Stimulated activated CD8-positive, alpha-beta memory T cell treated with anti-CD3 and anti-CD28 coated beads, Interleukin-7, amount 100 ng/mL, for 48 hours (primary cell): Measurements from ENCODE around the gene UCN2.
"Not testable (repeated sequence)": the region's sequence is repeated elsewhere in the genome, so short reads cannot be mapped to it uniquely, and the experiment has no call there.

Experiments used
- DNase-seq, 2 donors: peaks; one replicate each; pipeline ENCODE4 v3.0.0-alpha.2; 2020; ENCODE audit warnings: low read depth in 1 of 2; ENCODE audit errors: extremely low read depth in 1 of 2

Gene UCN2

DNA sequence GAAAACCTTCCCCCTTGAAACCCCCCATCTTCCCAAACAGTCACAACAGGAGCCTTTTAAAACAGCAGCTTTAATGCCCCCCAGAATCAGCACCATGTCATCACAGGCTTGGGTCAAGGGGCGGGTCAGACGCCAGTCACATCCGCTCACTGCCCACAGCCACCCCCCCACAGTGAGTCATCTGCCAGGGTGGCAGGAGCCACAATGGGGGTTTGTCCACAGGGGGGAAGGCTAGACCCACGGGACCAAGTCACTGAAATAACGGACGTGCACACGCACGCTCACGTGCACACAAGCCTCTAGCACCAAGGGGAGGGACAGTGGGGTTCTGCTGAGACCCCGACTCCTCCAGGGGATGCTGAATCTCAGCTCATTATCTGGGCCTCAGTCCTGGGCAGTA lies 441 bp upstream of the UCN2 start:
- peak; percentile 30 to 51 for DNase-seq

DNA sequence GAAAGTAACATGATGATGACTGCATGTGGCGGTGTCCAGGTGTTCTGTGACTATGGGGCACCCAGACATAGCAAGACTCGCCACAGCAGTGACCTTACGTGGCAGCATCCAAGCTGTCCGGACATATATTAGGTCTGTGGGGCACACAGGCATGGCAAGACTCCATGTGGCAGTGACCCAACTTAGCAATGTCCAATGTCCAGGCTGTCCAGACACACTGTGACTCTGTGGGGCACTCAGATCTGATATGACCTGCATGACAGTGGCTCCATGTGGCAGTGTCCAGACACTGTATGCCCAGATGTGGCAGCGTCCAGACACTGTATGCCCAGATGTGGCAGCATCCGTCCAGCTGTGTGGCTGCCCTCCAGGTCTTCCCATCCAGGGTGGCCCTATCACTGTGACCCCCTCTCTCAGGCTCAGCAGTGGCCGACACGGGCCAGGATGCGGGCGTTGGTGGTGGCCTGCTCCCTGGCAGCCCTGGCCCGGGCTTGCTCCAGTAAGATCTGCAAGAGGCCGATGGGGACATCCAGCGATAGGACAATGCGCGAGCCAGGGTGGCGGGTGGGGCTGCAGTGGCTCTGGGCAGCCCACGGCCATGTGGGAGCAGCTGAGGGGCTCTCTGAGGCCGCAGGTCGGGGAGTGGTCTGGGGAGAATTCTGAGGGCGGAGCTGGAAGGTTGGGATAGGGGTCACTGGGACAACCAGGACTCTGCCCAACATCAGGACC lies 1.1 kb downstream of the UCN2 start:
- DNase-seq, result no peak

DNA sequence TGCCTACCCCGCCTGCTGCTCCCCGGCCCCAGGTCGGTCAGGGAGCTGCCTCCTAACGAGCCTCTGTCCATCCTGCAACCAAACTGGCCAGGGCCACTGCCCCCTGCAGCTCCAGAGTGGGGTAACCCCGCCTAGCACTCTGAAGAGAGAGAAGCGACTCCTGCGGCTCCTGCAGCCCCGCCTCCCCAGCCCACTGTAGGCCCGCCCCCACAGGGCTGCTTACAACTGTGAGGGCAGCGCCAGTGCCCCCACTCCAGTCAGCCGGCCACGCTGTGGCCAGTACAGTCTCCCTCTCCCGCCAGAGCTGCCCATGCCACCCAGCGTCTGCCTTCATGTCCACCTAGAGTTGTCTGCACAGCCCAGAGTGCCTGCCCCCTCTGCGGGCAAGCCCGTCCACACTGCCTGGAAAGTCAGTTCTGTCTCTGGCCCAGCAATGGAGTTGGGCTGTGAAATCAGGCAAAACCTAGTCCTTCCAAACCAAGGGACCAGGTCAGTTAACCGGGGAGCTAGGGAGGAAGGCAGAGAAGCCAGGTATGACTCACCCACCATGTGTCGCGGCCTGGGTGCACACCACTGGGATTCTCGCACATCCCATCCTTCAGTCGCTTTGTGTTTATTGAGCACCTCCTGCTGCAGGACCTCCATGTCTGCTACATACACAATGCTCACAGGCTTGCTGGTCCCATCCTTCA lies 2.4 kb downstream of the UCN2 start:
- DNase-seq, result no peak

DNA sequence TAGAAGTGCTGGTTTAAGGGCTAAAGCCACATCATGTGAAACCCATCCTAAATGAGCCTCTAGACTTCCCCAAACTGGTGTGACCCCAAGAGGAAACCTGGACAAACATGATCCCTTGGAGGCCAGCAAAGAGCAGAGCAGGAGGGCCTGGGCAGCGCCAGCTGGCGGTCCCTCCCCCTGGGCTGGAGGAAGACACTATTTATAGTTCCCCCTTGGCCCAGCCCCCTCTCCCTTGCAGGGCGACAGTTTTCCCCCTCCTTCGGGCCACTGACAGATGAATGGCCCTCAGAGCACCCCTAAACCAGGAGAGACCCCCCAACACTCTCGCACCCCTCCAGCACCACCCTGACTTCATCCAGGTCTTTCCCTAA lies 2.9 kb downstream of the UCN2 start:
- no peak for DNase-seq

DNA sequence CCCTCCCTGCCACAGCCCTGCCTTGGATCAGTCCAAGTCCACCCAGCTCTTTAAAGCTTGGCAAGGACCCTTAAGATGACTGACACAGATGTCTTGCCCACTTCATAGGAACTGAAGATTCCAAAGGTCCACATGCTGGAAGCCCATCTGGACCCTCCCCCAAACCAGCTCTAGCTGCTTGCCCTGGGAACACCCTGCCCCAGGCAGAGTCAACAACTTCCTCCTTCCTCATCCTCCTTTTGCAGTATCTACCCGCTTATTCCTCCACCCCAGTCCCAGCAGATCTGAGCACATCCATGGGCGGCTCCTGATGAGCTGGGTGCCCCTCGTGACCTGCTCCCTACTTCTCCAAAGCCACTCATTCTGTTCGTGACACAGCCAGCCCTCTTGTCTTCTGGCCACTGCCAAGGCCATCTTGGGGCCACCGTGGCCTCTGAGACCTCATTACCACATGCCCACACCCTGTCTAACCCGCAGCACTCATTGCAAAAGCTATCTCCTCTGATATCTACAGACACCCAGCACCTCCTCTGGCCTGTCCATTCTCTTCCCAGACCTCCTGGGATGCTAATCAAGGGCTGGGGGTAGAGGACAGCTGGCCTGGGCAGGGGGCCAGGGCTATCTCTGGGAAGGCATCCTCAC lies 5.0 kb downstream of the UCN2 start:
- DNase-seq, result no peak

DNA sequence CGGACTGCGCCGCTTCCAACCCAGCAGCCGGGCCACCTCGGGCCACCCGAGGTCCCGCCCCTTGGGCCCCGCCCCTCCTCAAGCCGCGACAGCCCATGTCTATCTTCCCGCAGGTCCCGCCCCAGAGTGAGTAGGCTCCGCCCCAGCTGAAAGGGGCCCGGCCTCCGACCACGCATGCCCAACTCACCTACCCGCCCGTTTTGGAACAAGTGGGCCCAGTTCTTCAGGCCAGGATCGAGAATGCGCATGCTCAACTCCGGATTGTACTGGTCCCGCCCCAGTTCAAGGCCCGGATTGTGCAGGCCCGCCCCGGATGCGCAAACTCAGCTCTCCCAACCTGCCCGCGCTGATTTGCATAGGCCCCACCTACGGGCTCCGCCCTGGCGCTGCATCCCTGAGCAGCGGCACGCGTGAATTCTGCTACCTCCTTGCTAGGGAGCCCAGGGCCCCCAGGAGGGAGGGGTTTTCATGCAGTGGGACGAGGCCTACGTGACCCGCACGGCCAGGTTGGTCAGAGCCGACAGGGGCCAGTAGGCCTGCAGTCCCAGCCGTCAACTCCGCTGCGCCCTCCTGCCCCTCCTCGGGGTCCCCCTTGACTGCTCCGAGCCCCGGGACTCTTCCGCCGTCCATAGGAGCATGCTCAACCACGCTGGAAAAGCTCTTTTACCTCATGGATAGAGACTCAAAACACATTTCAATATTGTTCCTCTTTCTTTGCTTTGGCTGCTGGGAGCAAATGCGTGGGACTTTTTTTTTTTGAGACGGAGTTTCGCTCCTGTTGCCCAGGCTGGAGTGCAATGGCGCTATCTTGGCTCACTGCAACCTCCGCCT lies 6.6 kb downstream of the UCN2 start, which contains the start of gene PFKFB4:
Gene PFKFB4, minus strand, starts transcription at position 8 of the 831 bp plus-strand sequence. CDS start 26 bp downstream, outside the sequence.
- peak; percentile 98 to 99 for DNase-seq

DNA sequence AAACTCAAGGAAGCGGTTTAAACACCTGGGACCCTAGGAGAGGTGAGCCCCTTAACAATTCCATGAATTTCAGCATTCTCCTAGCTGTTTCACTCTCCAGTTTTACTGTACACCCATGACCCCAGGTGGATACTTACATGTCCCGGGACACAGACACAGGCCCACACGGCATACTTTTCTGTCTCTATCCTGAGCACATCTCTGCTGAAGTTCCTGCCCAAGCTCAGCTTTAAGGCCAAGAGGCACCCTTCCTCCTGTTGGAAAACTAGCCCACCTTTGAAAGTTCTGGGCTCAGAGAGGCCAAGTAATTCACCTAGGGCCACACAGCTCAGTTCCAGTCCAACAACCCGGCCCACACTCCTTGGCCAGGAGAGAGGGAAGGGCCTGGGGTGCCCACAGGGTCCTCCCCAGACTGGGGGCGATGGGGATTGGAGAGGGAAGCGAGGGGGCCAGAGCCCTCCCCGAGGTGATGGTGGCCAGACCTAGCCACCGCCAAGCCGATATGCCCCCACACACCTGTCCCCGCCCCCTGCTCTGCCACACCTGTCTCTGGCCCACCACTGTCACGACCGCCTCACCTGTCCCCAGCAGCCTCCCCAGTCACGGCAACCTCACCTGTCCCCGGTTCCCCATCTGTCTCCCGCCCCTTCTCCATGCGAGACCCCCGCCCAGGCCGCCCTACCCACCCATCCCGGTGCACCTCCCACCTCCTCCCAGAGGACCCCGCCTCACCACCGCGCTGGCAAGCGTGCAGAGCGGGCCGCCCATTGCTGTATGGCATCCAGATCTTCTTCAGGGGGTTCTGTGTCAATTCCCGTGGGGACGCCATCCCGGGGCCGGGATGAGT lies 7.4 kb downstream of the UCN2 start:
- no peak for DNase-seq

DNA sequence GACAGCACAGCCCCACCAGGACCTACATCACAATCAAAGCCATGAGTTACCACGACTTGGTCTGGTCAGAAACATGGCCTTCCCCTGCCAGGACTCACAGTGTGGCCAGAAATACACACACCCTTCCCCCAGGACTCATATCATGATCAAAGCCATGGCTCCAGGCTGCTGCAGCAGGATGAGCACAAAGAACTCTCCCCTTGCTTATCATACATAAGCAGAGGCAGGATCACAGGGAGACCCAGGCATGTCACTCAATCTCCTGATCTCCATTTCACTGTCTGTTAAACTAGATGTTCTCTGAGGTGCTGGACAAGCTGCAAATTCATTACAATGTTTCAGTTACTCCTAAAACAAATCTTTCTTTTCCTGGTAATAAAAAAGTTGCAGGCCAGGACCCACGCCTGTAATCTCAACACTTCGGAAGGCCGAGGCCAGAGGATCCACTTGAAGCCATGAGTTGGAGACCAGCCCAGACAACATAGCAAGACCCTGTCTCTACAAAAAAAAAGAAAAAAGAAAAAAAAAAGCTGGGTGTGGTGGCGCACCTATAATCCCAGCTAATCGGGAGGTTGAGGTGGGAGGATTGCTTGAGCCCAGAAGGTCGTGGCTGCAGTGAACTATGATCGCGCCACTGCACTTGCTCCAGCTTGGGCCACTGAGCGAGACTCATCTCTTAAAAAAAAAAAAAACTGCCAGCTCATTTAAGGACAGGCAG lies 8.2 kb downstream of the UCN2 start:
- DNase-seq, result no peak

DNA sequence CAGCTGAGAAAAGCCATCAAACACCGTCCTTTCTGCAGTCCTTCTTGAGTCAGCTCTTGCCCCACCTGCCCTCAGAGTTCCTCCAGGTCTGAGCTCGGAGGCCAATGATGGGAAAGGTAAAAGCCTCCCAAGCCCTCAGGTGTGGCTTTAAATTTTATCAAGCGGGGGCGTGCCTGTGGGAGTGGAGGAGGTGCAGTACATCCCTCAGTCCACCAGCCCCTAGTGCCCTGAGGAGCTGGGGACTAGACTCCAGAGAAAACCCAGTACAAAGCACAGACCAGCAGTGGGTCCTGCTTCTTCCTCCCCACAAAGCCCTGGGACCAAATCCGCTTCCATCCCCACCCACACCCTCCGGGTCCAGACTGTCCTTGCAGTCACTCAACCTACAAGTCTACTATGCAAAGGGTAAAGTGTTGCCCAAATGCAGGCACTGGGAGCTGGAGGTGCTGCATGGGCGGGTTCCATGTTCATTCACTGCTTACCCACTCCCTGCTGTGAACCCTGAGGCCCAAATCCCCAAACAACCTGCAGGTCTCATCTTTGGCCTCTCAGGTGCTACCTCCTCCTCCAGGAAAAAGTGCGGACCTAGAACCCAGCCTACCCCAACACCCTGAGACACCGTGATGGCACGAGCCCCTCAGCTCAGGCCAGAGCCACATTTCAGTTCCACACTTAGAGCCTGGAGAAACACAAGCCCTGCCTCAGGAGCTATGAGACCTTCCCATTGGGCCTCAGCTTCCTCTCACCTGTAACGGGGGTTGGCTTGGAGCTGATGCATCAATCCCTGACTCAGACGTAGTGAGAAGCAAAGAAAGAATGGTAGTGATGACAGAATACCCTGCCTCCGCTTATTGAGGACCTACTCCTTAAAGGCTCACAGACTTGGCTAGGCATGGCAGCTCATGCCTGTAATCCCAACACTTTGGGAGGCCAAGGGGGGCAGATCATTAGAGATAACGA lies 9.4 kb downstream of the UCN2 start:
- no peak for DNase-seq

DNA sequence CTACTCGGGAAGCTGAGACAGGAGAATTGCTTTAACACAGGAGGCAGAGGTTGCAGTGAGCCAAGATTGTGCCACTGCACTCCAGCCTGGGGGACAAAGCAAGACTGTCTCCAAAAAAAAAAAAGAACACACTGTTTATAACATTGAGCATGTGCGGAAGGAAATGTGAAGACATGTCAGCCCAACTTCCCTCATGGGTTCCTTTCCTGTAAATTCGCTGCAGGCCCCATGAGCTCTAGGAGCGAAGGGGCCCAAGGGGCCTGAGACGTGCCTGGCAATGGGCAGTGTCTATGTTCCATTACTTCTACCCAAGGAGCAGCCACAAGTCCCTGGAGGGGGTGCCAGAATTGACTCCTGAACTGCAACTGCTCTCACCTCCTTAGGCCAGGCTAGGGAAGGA lies 10.2 kb downstream of the UCN2 start:
- no peak for DNase-seq

DNA sequence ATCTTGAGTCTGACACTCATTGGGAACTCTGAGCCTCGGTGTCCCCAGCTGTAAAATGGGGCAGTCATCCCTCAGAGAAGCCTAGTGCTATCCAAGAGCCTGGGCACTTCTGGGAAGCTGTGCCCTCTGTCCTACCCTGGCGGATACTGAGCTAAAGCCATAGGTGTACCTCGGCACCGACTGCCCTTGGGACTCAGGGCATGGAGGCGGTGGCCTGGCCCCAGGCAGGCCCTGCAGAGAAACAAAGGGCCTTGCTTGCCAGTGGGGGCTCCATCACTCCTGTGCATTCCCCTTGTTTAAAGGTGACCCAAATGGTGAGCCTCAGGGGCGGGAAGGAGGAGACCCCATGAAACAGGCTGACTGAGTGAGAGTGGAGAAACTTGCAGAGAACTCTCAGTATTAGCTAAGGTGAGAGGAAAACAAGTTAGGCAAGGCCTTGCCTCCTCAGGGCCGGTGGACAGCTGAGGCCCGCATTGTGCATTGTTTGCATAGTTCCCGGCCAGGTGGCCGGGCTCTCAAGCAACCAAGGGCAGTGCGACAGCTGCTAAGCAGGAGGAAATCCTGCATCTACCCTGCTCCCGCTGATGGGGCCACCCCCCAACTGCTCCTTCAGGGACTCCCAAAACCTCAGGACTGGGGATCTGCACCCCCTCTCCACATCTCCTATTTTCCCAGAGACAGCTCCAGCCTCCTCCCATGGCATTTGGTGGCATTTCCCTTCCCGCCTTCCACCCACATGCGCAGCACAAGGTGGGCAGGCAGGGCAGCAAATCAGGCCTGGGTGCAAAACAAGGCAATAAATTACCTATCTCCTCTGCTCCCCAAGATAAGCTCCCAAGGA lies 11.2 kb downstream of the UCN2 start:
- DNase-seq, result no peak

DNA sequence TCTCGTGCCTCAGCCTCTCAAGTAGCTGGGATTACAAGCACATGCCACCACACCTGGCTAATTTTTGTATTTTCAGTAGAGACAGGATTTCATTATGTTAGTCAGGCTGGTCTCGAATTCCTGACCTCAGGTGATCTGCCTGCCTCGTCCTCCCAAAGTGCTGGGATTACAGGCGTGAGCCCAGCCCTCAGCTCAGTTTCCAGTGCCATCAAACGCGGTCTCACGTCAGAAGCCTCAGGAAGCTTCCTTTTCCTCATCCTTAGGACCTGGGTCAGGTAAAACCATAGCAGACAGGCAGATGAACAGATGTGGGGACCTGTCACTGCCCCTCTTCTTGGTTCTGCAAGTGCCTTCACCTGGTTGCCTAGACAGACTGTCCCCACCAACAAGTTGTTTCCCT lies 11.9 kb downstream of the UCN2 start:
- DNase-seq, result not testable (repeated sequence)

DNA sequence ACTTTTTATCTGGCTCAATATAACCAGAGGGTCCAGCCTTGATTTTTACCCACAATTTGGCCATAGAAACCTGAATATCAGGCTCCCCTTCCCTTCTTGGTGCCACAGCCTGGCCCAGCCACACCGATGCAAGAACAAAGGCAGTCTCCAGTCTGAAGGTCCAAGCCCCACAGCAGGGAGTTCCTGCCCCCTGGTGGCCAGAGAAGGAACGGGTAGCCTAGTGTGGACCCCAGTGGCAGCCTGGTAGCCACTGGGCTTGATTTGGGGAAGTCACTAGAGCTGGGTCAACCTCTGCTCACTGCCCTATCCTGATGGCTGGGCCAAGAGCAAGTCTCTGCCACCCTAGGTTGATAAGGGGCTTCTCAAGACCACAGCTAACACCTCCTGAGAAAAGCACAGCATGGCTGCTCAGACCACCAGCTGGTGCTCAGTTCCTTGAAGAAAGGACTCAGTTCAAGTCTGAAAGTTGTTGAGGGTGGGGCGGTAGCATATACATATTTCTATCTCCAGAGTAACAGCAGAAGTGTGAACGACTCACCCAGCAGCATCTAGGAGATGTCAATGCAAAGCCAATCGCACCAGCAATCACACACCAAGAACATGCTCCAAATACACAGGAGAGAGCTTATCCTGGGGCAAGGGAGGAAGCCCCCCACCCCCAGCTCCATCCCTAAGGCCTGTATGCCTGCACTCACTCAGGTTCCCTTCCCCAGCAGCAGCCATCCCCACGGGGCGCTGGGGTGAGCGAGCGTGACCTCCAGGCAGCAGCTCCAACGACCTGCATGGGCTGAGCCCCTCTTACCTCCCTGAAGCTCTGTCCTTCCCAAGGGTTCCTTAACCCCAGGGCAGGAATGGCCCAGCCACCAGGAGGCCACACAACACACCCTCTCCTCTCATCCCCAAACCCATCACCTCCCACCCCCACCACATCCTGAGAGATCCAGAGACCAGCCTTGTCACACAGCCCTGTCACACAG lies 14.6 kb downstream of the UCN2 start:
- DNase-seq, result peak; percentile 54 to 71

DNA sequence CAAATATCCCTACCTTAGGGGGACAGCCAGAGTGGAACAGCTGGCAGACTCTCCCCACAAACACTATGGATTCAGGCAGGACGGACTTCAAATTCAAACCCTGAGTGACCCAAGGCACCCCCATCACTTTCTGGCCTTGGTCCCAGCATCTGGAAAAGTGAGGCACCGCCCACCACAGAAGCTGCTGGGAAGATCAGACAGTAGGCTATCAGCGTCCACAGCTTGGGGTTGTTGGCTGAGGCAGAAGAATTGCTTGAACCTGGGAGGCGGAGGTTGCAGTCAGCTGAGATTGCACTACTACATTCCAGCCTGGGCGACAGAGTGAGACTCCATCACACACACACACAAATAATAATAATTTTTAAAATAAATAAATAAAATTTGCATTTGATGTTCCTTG lies 15.5 kb downstream of the UCN2 start:
- DNase-seq, result no peak

DNA sequence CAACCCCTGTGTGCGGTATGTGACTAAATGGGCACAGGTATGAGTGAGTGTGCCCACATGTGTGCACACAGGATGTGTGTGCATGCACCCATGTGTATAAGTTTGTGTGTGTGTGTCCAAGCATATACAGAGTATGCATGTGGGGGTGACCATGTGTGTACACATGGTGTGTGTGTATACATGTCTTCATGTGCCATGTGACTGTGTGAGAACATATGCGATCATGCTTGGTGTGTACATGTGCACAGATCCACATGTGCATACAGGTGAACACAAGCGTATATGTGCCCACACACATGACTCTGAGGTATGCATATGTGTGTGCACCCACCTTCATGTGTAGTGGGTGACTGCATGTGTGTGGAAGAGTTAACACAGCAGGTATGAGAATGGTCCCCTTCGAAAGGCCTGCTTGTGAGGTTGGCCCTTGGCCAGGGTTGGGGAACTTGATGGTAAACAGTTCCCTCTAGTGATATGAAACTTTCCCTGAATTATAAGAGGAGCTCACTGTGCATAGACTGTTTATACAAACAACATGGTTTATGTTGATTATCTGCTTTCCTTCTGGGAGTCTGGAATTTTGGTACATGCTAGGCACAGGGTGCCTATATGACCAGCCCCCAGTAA lies 17.3 kb downstream of the UCN2 start:
- no peak for DNase-seq

DNA sequence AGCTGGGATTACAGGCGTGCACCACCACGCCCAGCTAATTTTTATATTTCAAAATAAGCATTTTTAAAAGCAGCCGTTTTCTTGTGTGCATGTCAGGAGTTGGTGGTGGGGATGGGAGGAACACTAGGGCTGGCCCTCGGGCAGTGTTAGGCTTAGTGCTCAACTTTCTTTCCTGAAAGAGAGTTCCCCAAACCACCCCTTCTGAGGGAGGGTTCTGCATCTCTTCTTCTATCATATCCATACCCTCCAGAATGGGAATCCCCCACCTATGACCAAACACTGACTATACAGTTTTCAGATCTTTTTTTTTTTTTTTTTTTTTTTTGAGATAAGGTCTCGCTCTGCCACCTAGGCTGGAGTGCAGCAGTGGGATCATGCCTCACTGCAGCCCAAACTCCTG lies 19.4 kb downstream of the UCN2 start:
- no peak for DNase-seq
